GM23338 (cell line): ENCODE results near the gene TOX4.
"Not testable (repeated sequence)": the region's sequence is repeated elsewhere in the genome, so short reads cannot be mapped to it uniquely, and the experiment has no call there.

Experiments used
- CREB1 ChIP-seq: fragments of 250-450 bp; sonication (Bioruptor Pico); IDR thresholded peaks from 2 replicates; pipeline ENCODE4 v1.5.0; 2020; ENCODE audit warnings: low read depth, mild to moderate bottlenecking, moderate library complexity
- EZH2 ChIP-seq: fragments of 200-600 bp; sonication (generic); IDR thresholded peaks from one replicate; pipeline ENCODE4 v1.8.0; 2017; ENCODE audit warnings: antibody characterized with exemption, mild to moderate bottlenecking, low read depth; ENCODE audit not compliant: unreplicated experiment
- EZH2phosphoT487 ChIP-seq: fragments of 200-600 bp; sonication (generic); IDR thresholded peaks from one replicate; pipeline ENCODE4 v1.8.1; 2018; ENCODE audit warnings: antibody characterized with exemption; ENCODE audit not compliant: unreplicated experiment
- JUNB ChIP-seq: IDR thresholded peaks from one replicate; pipeline ENCODE4 v1.6.1; 2016; ENCODE audit warnings: antibody characterized with exemption; ENCODE audit not compliant: unreplicated experiment
- POLR2AphosphoS5 ChIP-seq: IDR thresholded peaks from 2 replicates; pipeline ENCODE4 v1.6.1; 2016; ENCODE audit warnings: antibody characterized with exemption, low read depth
- STAT1 ChIP-seq: IDR thresholded peaks from one replicate; pipeline ENCODE4 v1.6.1; 2016; ENCODE audit warnings: antibody characterized with exemption; ENCODE audit not compliant: unreplicated experiment
- ZNF331 ChIP-seq: fragments of 250-450 bp; sonication (Bioruptor Pico); IDR thresholded peaks from 2 replicates; pipeline ENCODE4 v1.5.0; 2020; ENCODE audit warnings: low read depth, mild to moderate bottlenecking, moderate library complexity
- ZNF462 ChIP-seq: fragments of 250-450 bp; sonication (Bioruptor Pico); IDR thresholded peaks from 2 replicates; pipeline ENCODE4 v1.5.0; 2020; ENCODE audit warnings: mild to moderate bottlenecking, moderate library complexity
- TF ChIP-seq, protein P1 (sequence below), 2 experiments: fragments of 200-600 bp in 1 of 2; sonication (generic) in 1 of 2; conservative IDR thresholded peaks; 2 replicates each; pipeline versions ENCODE4 v1.5.1 to v1.6.1; 2016 to 2017; ENCODE audit warnings: antibody characterized with exemption in 2 of 2, low read depth in 2 of 2, mild to moderate bottlenecking in 2 of 2, moderate library complexity in 1 of 2
- TF ChIP-seq, protein P2 (sequence below): IDR thresholded peaks from one replicate; pipeline ENCODE4 v1.6.1; 2018; ENCODE audit warnings: antibody characterized with exemption; ENCODE audit not compliant: unreplicated experiment
- TF ChIP-seq, protein P3 (sequence below): IDR thresholded peaks from 2 replicates; pipeline ENCODE4 v1.6.1; 2016; ENCODE audit warnings: antibody characterized with exemption

DNA sequence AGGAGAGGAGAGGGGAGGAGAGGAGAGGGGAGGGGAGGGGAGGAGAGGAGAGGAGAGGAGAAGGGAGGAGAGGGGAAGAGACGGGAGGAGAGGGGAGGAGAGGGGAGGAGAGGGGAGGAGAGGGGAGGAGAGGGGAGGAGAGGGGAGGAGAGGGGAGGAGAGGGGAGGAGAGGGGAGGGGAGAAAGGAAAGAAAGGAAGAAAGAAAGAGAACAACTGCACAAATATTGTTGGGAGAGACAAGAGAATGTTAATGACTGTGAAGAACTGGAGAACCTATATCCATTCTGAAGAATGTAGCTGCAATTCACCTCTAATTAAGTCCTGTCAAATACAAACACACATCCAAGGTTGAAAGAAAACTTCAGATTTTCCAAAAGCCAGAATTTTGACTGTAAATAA, 34.3 kb upstream of the TOX4 start:
- TF ChIP-seq, protein P1, sequence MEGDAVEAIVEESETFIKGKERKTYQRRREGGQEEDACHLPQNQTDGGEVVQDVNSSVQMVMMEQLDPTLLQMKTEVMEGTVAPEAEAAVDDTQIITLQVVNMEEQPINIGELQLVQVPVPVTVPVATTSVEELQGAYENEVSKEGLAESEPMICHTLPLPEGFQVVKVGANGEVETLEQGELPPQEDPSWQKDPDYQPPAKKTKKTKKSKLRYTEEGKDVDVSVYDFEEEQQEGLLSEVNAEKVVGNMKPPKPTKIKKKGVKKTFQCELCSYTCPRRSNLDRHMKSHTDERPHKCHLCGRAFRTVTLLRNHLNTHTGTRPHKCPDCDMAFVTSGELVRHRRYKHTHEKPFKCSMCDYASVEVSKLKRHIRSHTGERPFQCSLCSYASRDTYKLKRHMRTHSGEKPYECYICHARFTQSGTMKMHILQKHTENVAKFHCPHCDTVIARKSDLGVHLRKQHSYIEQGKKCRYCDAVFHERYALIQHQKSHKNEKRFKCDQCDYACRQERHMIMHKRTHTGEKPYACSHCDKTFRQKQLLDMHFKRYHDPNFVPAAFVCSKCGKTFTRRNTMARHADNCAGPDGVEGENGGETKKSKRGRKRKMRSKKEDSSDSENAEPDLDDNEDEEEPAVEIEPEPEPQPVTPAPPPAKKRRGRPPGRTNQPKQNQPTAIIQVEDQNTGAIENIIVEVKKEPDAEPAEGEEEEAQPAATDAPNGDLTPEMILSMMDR (conservative IDR thresholded peaks at IDR 0.05; ENCODE audit: low read depth in 2 of 2), result not testable (repeated sequence)
- not testable (repeated sequence) for TF ChIP-seq POLR2AphosphoS5; EZH2; EZH2phosphoT487; JUNB; ZNF462 (CRISPR knock-in tag); CREB1 (CRISPR knock-in tag); ZNF331 (CRISPR knock-in tag); STAT1
- TF ChIP-seq, protein P2, sequence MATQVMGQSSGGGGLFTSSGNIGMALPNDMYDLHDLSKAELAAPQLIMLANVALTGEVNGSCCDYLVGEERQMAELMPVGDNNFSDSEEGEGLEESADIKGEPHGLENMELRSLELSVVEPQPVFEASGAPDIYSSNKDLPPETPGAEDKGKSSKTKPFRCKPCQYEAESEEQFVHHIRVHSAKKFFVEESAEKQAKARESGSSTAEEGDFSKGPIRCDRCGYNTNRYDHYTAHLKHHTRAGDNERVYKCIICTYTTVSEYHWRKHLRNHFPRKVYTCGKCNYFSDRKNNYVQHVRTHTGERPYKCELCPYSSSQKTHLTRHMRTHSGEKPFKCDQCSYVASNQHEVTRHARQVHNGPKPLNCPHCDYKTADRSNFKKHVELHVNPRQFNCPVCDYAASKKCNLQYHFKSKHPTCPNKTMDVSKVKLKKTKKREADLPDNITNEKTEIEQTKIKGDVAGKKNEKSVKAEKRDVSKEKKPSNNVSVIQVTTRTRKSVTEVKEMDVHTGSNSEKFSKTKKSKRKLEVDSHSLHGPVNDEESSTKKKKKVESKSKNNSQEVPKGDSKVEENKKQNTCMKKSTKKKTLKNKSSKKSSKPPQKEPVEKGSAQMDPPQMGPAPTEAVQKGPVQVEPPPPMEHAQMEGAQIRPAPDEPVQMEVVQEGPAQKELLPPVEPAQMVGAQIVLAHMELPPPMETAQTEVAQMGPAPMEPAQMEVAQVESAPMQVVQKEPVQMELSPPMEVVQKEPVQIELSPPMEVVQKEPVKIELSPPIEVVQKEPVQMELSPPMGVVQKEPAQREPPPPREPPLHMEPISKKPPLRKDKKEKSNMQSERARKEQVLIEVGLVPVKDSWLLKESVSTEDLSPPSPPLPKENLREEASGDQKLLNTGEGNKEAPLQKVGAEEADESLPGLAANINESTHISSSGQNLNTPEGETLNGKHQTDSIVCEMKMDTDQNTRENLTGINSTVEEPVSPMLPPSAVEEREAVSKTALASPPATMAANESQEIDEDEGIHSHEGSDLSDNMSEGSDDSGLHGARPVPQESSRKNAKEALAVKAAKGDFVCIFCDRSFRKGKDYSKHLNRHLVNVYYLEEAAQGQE, result not testable (repeated sequence)
- TF ChIP-seq, protein P3, sequence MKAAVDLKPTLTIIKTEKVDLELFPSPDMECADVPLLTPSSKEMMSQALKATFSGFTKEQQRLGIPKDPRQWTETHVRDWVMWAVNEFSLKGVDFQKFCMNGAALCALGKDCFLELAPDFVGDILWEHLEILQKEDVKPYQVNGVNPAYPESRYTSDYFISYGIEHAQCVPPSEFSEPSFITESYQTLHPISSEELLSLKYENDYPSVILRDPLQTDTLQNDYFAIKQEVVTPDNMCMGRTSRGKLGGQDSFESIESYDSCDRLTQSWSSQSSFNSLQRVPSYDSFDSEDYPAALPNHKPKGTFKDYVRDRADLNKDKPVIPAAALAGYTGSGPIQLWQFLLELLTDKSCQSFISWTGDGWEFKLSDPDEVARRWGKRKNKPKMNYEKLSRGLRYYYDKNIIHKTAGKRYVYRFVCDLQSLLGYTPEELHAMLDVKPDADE, result not testable (repeated sequence)
